CD4-positive, alpha-beta T cell treated with Interleukin-15 for 4 hours (primary cell): ENCODE measurements around the gene C19orf38.

Experiments used
- DNase-seq: peaks from one replicate; pipeline ENCODE4 v3.0.0-alpha.2; 2020; ENCODE audit warnings: low spot score

Gene C19orf38

GRCh38 chr19:10848230-10848856 lies at the start of gene C19orf38:
Gene C19orf38, plus strand, starts transcription at chr19:10848415. Its CDS starts 94 bp downstream, at chr19:10848509.
- no peak for DNase-seq

DNA sequence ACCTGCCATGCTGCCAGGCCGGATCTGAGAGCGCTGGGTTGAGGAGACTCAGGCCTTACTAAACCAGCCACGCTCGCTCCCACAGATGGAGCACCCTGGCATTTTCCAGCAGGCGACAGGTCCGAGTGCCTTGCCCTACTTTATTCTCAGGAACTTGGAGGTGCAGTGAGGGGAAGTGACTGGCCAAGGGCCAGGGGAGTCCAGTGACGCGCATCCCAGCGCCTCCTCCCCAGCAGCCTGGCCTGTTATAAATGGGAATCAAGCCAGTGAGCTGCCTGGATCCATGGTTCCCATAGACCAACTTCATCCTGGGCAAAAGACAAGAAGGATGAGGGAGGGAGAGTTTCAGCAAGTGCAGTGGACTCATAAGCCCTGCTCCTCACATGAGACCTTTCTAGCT lies 47.7 kb upstream of the C19orf38 start:
- DNase-seq, result no peak

DNA sequence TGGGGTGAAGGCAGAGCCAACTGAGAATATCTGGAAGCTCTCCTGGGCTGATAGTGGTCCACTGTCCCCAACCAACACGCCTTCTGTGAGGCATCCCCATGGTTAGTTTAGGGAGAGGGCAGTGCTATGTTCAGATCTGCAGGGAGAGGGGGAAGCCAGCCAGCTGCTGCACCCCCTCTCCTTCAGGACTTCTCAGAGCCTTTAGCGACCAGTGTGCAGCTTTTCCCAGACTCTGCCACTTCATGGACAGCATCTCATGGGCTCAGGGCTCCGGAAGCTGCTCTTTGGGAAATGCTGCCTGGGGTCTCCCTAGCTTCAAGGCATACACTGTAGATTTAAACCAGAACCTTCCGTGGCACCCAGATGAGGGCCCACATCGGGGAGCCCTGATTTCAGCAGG lies 45.7 kb upstream of the C19orf38 start:
- DNase-seq, result no peak

DNA sequence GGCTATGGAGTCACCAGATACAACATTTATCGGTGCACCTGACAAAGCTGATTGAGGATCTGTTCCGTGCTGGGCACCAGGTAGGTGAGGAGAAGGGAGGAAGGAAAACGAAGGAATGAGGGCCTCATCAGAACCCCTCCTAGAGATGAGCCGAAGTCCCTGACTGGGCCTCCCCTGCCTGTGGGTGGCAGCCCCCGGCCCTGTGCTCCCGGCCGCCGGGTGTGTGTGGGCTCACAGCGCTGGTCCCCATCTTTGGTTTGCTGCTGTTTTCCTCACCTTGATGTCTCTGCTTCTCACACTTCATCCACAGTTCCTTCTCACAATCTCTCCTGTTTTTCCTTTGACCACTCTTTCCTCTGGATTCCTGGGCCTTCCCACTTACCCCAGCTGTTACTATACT lies 45.0 kb upstream of the C19orf38 start:
- DNase-seq, result no peak

DNA sequence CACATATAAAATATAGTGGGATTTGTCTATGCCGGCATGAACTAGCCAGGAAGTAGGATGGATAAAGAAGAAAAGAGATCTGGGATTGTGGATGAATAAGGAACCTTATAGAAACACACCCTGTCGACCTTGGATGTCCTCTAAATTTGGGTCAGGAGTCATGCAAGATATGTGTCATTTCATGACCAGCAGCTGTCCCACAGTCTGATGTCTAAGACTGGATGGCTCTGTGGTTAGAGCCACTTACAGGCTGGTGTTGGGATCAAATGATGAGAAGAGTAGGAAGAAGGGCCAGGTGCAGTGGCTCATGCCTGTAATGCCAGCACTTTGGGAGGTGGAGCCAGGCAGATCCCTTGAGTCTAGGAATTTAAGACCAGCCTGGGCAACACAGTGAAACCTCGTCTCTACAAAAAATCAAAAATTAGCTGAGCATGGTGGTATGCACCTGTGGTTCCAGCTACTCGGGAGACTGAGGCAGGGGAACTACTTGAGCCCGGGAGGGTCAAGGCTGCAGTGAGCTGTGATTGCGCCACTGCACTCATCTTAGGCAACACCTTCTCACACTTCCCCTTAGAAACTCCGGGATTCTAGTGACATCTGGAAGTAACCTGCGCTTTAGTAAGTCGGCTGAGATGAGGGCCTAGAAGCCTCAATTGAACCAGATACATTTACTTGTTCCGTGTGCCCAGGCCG lies 43.0 kb upstream of the C19orf38 start:
- DNase-seq, result no peak

GRCh38 chr19:10805758-10806247 lies 42.4 kb upstream of the C19orf38 start:
- DNase-seq, result no peak

- peak; percentile 68 for DNase-seq
These were observed 39.1 kb upstream of the C19orf38 start for GRCh38 chr19:10808937-10809649.

- DNase-seq, result no peak
These were observed 38.4 kb upstream of the C19orf38 start for GRCh38 chr19:10809651-10810285.

DNA sequence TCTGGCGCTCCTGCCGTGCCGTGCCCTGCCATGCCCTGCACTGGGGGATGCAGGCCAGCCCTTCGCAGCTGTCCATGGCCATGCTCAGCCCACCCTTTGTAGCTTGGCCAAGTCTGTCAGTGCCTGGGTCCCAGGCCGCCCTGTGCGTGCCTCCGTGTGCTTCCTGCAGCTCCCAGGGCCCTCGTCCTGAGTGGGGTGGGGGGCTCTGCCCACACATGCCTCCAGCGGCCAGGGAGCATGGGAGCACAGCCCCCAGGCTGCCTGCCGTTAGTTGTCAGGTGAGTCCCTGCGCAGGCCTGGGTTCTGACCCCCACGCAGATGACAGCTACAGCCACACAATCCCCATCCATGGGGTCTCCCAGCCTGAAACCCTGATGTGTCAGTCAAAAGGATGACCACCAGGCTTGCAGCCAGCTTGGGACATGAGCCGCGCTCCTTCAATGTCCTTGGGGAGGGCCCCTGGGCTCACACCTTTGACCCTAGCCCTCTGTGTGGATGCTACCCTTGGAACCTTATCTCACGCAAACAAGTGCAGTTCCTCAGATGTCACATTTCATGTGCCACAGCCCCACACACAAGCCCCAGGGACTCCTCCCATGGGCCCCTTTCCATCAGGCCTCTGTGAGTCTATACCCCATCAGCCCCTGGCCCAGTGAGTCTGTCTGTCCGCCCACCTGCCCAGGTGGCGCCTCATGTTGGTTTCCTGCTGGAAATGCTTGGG lies 36.7 kb upstream of the C19orf38 start:
- no peak for DNase-seq

GRCh38 chr19:10812196-10812595 lies 36.0 kb upstream of the C19orf38 start:
- DNase-seq, result no peak

DNA sequence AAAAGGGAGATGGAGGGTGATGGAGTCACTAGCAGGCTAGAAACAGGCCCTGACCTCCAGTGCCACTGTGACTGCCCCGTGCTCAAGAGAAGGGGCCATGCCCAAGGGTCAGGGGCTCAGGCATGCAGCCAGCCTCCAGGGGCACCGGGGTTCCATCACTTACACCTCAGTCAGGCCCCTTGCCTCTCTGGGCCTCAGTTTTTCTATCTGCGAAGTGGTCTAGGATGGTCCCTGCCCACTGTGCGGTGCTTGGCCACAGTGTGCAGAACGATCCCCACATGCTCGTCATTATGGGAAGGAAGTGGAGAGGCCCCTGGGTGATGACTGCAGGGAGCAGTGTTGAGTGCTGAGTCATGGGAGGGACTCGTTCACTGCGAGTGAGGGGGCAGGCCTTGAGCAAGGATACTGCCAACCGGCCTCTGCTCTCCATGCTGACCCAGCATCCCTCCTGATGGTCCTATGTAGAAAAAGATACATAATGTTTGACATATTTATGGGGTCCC lies 35.3 kb upstream of the C19orf38 start:
- peak; percentile 37 for DNase-seq

DNA sequence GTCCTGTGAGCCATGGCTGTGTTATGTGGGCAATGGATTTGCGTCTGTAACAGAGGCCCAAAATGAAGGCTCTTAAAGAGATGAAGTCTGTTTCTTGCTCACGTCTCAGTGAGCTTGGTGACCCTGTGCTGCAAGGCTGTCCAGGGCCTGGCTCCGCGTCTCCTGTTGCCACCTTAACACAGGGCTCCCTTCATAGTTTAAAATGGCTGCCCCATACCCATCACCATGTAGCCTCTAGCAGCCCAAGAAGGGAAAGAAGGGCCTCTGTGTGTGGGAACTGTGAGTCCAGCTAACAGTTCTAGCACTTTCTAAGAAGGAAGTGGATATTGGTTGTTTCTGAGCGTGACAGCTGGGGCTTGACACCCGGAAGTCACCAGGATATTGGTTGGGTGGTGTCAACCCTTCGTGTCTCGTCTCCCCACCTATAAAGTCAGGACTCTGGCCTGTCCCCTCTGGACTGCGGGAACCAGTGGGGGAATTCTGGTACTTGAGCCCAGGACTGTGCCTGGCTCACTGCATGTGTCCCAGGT lies 33.1 kb upstream of the C19orf38 start:
- no peak for DNase-seq

- no peak for DNase-seq
These were observed 32.1 kb upstream of the C19orf38 start for GRCh38 chr19:10815969-10816644.

- no peak for DNase-seq
These were observed 31.5 kb upstream of the C19orf38 start for GRCh38 chr19:10816691-10817090.

DNA sequence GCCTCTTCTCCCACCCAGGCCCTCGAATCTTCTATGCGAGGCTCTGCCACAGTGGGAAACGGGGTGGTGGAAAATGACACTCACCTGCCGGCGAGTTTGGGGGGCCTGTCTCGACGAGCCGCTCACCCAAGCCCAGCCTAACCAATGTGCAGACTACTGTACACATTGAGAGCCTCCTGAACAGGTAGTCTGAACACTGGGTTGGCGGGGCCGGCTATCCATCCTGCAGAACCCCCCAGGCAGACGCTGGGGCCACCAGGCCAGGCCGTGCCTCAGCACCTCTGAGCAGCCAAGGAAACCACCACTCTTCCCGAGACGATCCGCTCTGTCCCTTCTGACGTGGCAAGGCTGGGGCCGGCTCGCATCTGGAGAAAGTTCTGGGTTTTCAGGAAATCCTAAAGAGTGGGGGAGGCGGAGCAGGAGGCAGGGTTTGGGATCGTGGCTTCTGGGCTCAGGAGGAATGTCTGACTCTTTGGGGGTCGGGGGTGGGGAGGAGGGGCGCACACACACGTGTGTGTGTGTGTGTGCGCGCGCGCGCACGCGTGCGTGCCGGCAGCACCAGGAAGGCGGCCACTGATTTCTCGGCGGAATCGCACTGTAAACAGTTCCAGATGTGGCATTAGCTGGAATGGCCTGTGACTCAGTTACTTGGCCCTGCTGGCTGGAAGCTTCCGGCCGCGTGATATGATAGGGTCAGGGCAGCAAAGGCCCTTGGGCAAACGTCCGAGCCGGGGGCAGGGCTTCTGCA lies 30.8 kb upstream of the C19orf38 start:
- DNase-seq, result no peak

- no peak for DNase-seq
These were observed 29.7 kb upstream of the C19orf38 start for GRCh38 chr19:10818301-10819123.

DNA sequence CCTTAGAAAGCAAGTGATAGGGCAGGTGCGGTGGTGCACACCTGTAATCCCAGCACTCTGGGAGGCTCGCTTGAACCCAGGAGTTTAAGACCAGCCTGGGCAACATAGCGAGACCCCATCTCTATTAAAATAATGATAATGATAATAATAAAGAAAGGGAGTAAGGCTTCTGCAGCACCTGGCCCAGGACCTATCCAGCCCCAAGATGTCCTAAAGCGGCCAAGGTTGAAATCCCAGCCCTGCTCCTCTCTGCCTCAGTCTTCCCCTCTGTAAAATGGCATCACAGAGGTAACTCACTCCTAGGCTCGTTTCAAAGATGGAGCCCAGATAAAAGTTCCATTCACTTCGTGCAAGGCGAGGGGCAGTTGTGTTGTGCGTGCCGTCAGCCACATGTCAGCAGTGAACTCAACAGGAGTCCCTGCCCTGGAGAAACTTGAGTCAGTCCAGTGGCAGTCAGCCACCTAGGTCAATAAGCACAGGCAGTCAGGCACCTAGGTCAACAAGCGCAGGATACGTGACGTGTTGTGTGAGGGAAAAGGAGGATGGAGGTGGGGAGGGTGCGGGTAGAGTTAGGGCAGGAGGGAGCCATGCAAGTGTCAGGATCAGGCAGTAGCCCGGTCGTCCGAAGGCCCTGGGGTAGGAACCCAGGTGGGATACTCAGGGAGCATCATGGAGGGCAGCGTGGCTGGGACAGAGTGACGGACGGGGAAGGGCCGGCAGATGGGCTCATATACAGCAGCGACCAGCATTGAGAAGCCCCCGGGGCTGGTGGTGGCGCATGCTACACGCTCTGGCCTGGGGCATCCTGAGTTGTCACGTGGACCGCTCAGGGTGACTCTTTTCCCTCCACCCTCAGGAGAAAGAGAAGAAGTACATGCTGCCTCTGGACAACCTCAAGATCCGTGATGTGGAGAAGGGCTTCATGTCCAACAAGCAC lies 28.8 kb upstream of the C19orf38 start:
- DNase-seq, result no peak

DNA sequence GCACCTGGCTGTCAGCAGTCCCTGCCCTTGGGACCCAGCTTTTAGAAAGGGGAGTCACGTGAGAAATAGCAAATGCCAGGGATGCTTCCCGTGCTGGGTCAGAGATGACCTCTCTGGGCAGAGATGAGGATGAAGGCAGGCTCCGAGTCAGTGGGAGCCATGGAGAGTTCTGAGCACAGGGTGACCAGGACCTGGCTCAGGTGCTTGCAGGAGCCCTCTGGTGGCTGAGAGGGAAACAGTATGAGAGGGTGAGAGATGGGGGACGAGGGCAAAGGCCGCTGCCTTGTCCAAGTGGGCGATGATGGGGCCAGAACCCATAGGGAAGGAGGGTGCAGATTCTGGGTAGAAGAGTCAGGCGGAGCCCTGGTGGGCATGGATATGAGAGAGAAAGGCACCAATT lies 28.0 kb upstream of the C19orf38 start:
- DNase-seq, result no peak
